ENCODE results near the gene CAPN2.
"Not testable (repeated sequence)": the region's sequence is repeated elsewhere in the genome, so short reads cannot be mapped to it uniquely, and the experiment has no call there.

GRCh38 chr1:223736638-223737037 is 24.3 kb downstream of the CAPN2 start:
- not testable (repeated sequence) for TF ChIP-seq CTCF (IDR thresholded peaks at IDR 0.05; ENCODE audit: low read length); EZH2 (optimal IDR thresholded peaks at IDR 0.05; ENCODE audit: low read depth, low read length)
